ENCODE measurements around the gene ALMS1. TPM values are rescaled to one million over a fixed set of nuclear protein-coding genes. Genes with fewer than 3 reads are reported as not detected.

Gene ALMS1
- total and polyA plus RNA-seq, 9 donors, result 12.8 to 53.4 (median 46.9) TPM

GRCh38 chr2:73582364-73582763 is 196.7 kb downstream of the ALMS1 start:
- Histone ChIP-seq H3K9me3 (no peaks in the 10 kb centered on the region), H3K36me3 (no peaks in the 10 kb centered on the region), H3K4me3 (no peak overlapping the region), H3K27ac (no peak overlapping the region), H3K4me1 (ENCODE audit: insufficient read depth) (no peaks in the 10 kb centered on the region), H3K27me3 (no peaks in the 10 kb centered on the region)
- intact Hi-C loops (cut with DNase I), result no loop called here
- no peak for DNase-seq
- TF ChIP-seq EP300 (IDR thresholded peaks at IDR 0.05) (no peak), POLR2A (IDR thresholded peaks at IDR 0.05) (no peak)
- TF ChIP-seq, protein P1, sequence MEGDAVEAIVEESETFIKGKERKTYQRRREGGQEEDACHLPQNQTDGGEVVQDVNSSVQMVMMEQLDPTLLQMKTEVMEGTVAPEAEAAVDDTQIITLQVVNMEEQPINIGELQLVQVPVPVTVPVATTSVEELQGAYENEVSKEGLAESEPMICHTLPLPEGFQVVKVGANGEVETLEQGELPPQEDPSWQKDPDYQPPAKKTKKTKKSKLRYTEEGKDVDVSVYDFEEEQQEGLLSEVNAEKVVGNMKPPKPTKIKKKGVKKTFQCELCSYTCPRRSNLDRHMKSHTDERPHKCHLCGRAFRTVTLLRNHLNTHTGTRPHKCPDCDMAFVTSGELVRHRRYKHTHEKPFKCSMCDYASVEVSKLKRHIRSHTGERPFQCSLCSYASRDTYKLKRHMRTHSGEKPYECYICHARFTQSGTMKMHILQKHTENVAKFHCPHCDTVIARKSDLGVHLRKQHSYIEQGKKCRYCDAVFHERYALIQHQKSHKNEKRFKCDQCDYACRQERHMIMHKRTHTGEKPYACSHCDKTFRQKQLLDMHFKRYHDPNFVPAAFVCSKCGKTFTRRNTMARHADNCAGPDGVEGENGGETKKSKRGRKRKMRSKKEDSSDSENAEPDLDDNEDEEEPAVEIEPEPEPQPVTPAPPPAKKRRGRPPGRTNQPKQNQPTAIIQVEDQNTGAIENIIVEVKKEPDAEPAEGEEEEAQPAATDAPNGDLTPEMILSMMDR (IDR thresholded peaks at IDR 0.05), result no peak
- WGBS, 3 donors, result 95 to 97% (median 97%) methylated on average over 2 of the region's 2 CpGs

- H3K36me3 ChIP-seq, result no peaks in the 10 kb centered on the region
- H3K4me1 ChIP-seq (ENCODE audit: insufficient read depth), result peaks cover 7% of the 10 kb centered on the region
- TF ChIP-seq POLR2A (IDR thresholded peaks at IDR 0.05) (no peak), EP300 (IDR thresholded peaks at IDR 0.05) (no peak)
- TF ChIP-seq, protein P1 (IDR thresholded peaks at IDR 0.05), result no peak
- H3K27me3 ChIP-seq, result no peaks in the 10 kb centered on the region
- WGBS, 3 donors, result 6 to 17% (median 8%) methylated on average over 4 of the region's 4 CpGs
- H3K9me3 ChIP-seq, result no peaks in the 10 kb centered on the region
- intact Hi-C loops (cut with DNase I), result no loop called here
- H3K27ac ChIP-seq, result peak overlapping the region in 1 of 2 donors; percentile 21
- no peak overlapping the region for H3K4me3 ChIP-seq
- DNase-seq, result peak; percentile 30 to 65 (median 58)
Measured at GRCh38 chr2:73588177-73588576, 202.5 kb downstream of the ALMS1 start.

- Histone ChIP-seq H3K27me3 (no peaks in the 10 kb centered on the region), H3K9me3 (no peaks in the 10 kb centered on the region), H3K36me3 (no peaks in the 10 kb centered on the region), H3K4me3 (no peak overlapping the region), H3K4me1 (ENCODE audit: insufficient read depth) (peaks cover 4% of the 10 kb centered on the region), H3K27ac (no peak overlapping the region)
- no peak for DNase-seq
- TF ChIP-seq EP300 (IDR thresholded peaks at IDR 0.05) (no peak), POLR2A (IDR thresholded peaks at IDR 0.05) (no peak)
- TF ChIP-seq, protein P1 (IDR thresholded peaks at IDR 0.05), result no peak
- intact Hi-C loops (cut with DNase I), result no loop called here
- 88 to 94% (median 90%) methylated on average over 2 of the region's 2 CpGs for WGBS, 3 donors
Measured at GRCh38 chr2:73593680-73594079, 208.0 kb downstream of the ALMS1 start.

- TF ChIP-seq, protein P1 (IDR thresholded peaks at IDR 0.05), result no peak
- TF ChIP-seq POLR2A (IDR thresholded peaks at IDR 0.05) (no peak), EP300 (IDR thresholded peaks at IDR 0.05) (no peak)
- Histone ChIP-seq H3K27me3 (no peaks in the 10 kb centered on the region), H3K4me3 (no peak overlapping the region), H3K9me3 (no peaks in the 10 kb centered on the region), H3K27ac (no peak overlapping the region), H3K4me1 (ENCODE audit: insufficient read depth) (peaks cover 4% of the 10 kb centered on the region), H3K36me3 (no peaks in the 10 kb centered on the region)
- no peak for DNase-seq
- WGBS, 3 donors, result 49 to 75% (median 60%) methylated on average over 2 of the region's 2 CpGs
- intact Hi-C loops (cut with DNase I), result no loop called here
Measured at GRCh38 chr2:73594251-73594650, 208.6 kb downstream of the ALMS1 start.

Data from ovary (tissue), 9 donors.